SK-N-SH treated with all-trans-retinoic acid at 6 μM for 48 hours (cell line): Measurements from ENCODE around the gene DAB2IP.

ENCODE experiments used
- ATAC-seq: fragments of 200-7000 bp; cut with Tn5 transposase; 3 replicates; pipeline ENCODE4 v1.9.1; 2020; ENCODE audit warnings: mild to moderate bottlenecking, moderate library complexity
- ARNTL ChIP-seq: fragments of 450-650 bp; formaldehyde crosslinking; IDR thresholded peaks from 2 replicates; pipeline ENCODE4 v1.5.0; 2020; ENCODE audit warnings: low read depth, mild to moderate bottlenecking, moderate library complexity, borderline replicate concordance
- BACH2 ChIP-seq: fragments of 250-450 bp; sonication (Bioruptor Pico); IDR thresholded peaks from 2 replicates; pipeline ENCODE4 v1.9.0; 2021; ENCODE audit warnings: mild to moderate bottlenecking, borderline replicate concordance
- CREB5 ChIP-seq: fragments of 250-450 bp; sonication (Bioruptor Pico); IDR thresholded peaks from 2 replicates; pipeline ENCODE4 v1.5.1; 2020; ENCODE audit warnings: low read depth, mild to moderate bottlenecking, moderate library complexity
- CSDC2 ChIP-seq: fragments of 250-450 bp; sonication (Bioruptor Pico); IDR thresholded peaks from 2 replicates; pipeline ENCODE4 v1.5.0; 2020; ENCODE audit warnings: mild to moderate bottlenecking, moderate library complexity
- ESRRG ChIP-seq: fragments of 250-450 bp; sonication (Bioruptor Pico); IDR thresholded peaks from 2 replicates; pipeline ENCODE4 v1.6.1; 2021; ENCODE audit warnings: mild to moderate bottlenecking
- GLIS3 ChIP-seq: fragments of 250-450 bp; sonication (Bioruptor Pico); IDR thresholded peaks from 2 replicates; pipeline ENCODE4 v1.5.0; 2020; ENCODE audit warnings: mild to moderate bottlenecking, moderate library complexity
- ISL1 ChIP-seq: fragments of 250-450 bp; sonication (Bioruptor Pico); IDR thresholded peaks from 2 replicates; pipeline ENCODE4 v2.1.2; 2022; ENCODE audit warnings: mild to moderate bottlenecking, moderate library complexity
- PATZ1 ChIP-seq: fragments of 250-450 bp; sonication (Bioruptor Pico); IDR thresholded peaks from 2 replicates; pipeline ENCODE4 v1.8.0; 2020; ENCODE audit warnings: mild to moderate bottlenecking, moderate library complexity, borderline replicate concordance
- POU6F1 ChIP-seq: fragments of 250-450 bp; sonication (Bioruptor Pico); IDR thresholded peaks from 2 replicates; pipeline ENCODE4 v1.8.0; 2021; ENCODE audit warnings: low read depth, mild to moderate bottlenecking, moderate library complexity, borderline replicate concordance
- TCF4 ChIP-seq: fragments of 250-450 bp; sonication (Bioruptor Pico); IDR thresholded peaks from 2 replicates; pipeline ENCODE4 v1.8.0; 2021; ENCODE audit warnings: mild to moderate bottlenecking, moderate library complexity, borderline replicate concordance
- TOX ChIP-seq: fragments of 250-450 bp; sonication (Bioruptor Pico); IDR thresholded peaks from 2 replicates; pipeline ENCODE4 v1.8.0; 2021; ENCODE audit warnings: mild to moderate bottlenecking, moderate library complexity, borderline replicate concordance
- TSHZ2 ChIP-seq: fragments of 250-450 bp; sonication (Bioruptor Pico); IDR thresholded peaks from 2 replicates; pipeline ENCODE4 v1.5.0; 2020; ENCODE audit warnings: mild to moderate bottlenecking, moderate library complexity
- ZFP3 ChIP-seq: fragments of 250-450 bp; sonication (Bioruptor Pico); IDR thresholded peaks from 2 replicates; pipeline ENCODE4 v1.5.0; 2020; ENCODE audit warnings: mild to moderate bottlenecking, moderate library complexity
- ZNF565 ChIP-seq: fragments of 450-650 bp; formaldehyde crosslinking; conservative IDR thresholded peaks from 2 replicates; pipeline ENCODE4 v1.5.0; 2020; ENCODE audit warnings: low read depth, mild to moderate bottlenecking, moderate library complexity
- ZNF70 ChIP-seq: fragments of 450-650 bp; formaldehyde crosslinking; IDR thresholded peaks from 2 replicates; pipeline ENCODE4 v1.5.0; 2020; ENCODE audit warnings: mild to moderate bottlenecking, moderate library complexity
- ZNF8 ChIP-seq: fragments of 450-650 bp; formaldehyde crosslinking; IDR thresholded peaks from 2 replicates; pipeline ENCODE4 v1.5.0; 2020; ENCODE audit warnings: mild to moderate bottlenecking, moderate library complexity

DAB2IP gene

GRCh38 chr9:121604242-121604641 lies 47.2 kb upstream of the DAB2IP start:
- peak; percentile 8; the same call in 1 of the 3 replicates for ATAC-seq
- no peak for TF ChIP-seq TOX (CRISPR knock-in tag)
- TF ChIP-seq ARNTL (CRISPR knock-in tag) = no peak
- no peak for TF ChIP-seq GLIS3 (CRISPR knock-in tag)
- no peak for TF ChIP-seq PATZ1 (CRISPR knock-in tag)
- TF ChIP-seq ZNF70 (CRISPR knock-in tag) = no peak

- no peak for ATAC-seq
- TF ChIP-seq ZNF565 (no peak), ZFP3 (no peak), CSDC2 (CRISPR knock-in tag) (no peak), CREB5 (CRISPR knock-in tag) (no peak), ARNTL (CRISPR knock-in tag) (no peak)
These were observed 46.8 kb upstream of the DAB2IP start for GRCh38 chr9:121604654-121605053.

- TF ChIP-seq ZNF8 (CRISPR knock-in tag) (0 out of 2 replicates have a peak, but pooled peaks have one; percentile 34), TSHZ2 (peak; percentile 18; the same call in 1 of the 2 replicates), POU6F1 (CRISPR knock-in tag) (no peak), ZFP3 (peak; percentile 55; the same call in 1 of the 2 replicates), ESRRG (CRISPR knock-in tag) (no peak), TCF4 (peak; percentile 65), BACH2 (CRISPR knock-in tag) (no peak), GLIS3 (CRISPR knock-in tag) (no peak)
- peak; percentile 71 for ATAC-seq
These were observed 43.8 kb upstream of the DAB2IP start for GRCh38 chr9:121607434-121608167.

- peak; percentile 15; the same call in 1 of the 3 replicates for ATAC-seq
- TF ChIP-seq ISL1 (CRISPR knock-in tag) (peak; percentile 48; the same call in 1 of the 2 replicates), TCF4 (0 out of 2 replicates have a peak, but pooled peaks have one; percentile 7), PATZ1 (CRISPR knock-in tag) (no peak)
These were observed 43.1 kb upstream of the DAB2IP start for GRCh38 chr9:121608168-121608853.
